ENCODE data around the gene RNF44.

Gene RNF44

GRCh38 chr5:176534640-176535039, 2.6 kb downstream of the RNF44 start:
- no peak for DNase-seq

GRCh38 chr5:176533894-176534611, 3.1 kb downstream of the RNF44 start:
- DNase-seq, result peak; percentile 18

- DNase-seq, result no peak
Measured at GRCh38 chr5:176533390-176533789, 3.8 kb downstream of the RNF44 start.

- DNase-seq, result no peak
Measured at GRCh38 chr5:176532795-176533194, 4.4 kb downstream of the RNF44 start.

- DNase-seq, result no peak
Measured at GRCh38 chr5:176531902-176532493, 5.2 kb downstream of the RNF44 start.

GRCh38 chr5:176530983-176531901, 6.0 kb downstream of the RNF44 start:
- DNase-seq, result no peak

GRCh38 chr5:176530393-176530982, 6.7 kb downstream of the RNF44 start:
- no peak for DNase-seq

GRCh38 chr5:176529741-176530141, 7.5 kb downstream of the RNF44 start:
- DNase-seq, result no peak

GRCh38 chr5:176529116-176529740, 8.0 kb downstream of the RNF44 start:
- DNase-seq, result no peak

- no peak for DNase-seq
Measured at GRCh38 chr5:176528761-176529115, 8.5 kb downstream of the RNF44 start.

- DNase-seq, result no peak
Measured at GRCh38 chr5:176528301-176528700, 8.9 kb downstream of the RNF44 start.

GRCh38 chr5:176527246-176528222, 9.7 kb downstream of the RNF44 start:
- no peak for DNase-seq

- no peak for DNase-seq
Measured at GRCh38 chr5:176526462-176526861, 10.7 kb downstream of the RNF44 start.

- no peak for DNase-seq
Measured at GRCh38 chr5:176525677-176526076, 11.5 kb downstream of the RNF44 start.

GRCh38 chr5:176524987-176525386, 12.2 kb downstream of the RNF44 start:
- no peak for DNase-seq

GRCh38 chr5:176524138-176524537, 13.1 kb downstream of the RNF44 start:
- DNase-seq, result no peak

GRCh38 chr5:176521699-176522263, 15.4 kb downstream of the RNF44 start:
- no peak for DNase-seq

GRCh38 chr5:176521286-176521685, 15.9 kb downstream of the RNF44 start:
- DNase-seq, result no peak

- DNase-seq, result no peak
Measured at GRCh38 chr5:176519810-176520720, 17.1 kb downstream of the RNF44 start.

- DNase-seq, result no peak
Measured at GRCh38 chr5:176517053-176517661, 20.0 kb downstream of the RNF44 start.
